PC-3 (cell line): ENCODE measurements around the gene FOXP1. TPM values are rescaled to one million over a fixed set of nuclear protein-coding genes. Genes with fewer than 3 reads are reported as not detected.

ENCODE experiments used
- ATAC-seq: fragments of 200-7000 bp; cut with Tn5 transposase; 2 replicates; pipeline ENCODE4 v1.9.1; 2020; ENCODE audit warnings: mild to moderate bottlenecking, moderate library complexity
- BruUV-seq: library from RNA; stranded (reverse); fragments of 400-500 nt; replicated peaks from 2 replicates; lab custom pipeline; 2021; lab: Mats Ljungman, UMichigan
- CTCF ChIA-PET: fragments of 300-600 bp; sonication (Branson Sonifier 250); formaldehyde crosslinking; loops from one replicate; lab custom pipeline; 2022; ENCODE audit warnings: antibody characterized with exemption; lab: Charles Lee
- POLR2A ChIA-PET: fragments of 300-600 bp; sonication (Branson Sonifier 250); formaldehyde crosslinking; loops from one replicate; lab custom pipeline; 2022; ENCODE audit warnings: antibody characterized with exemption; ENCODE audit not compliant: unreplicated experiment; lab: Charles Lee
- DNase-seq: peaks from one replicate; pipeline ENCODE4 v3.0.0-alpha.2; 2015
- H2AFZ ChIP-seq: fragments of 300-600 bp; sonication (generic); 2 replicates; pipeline ENCODE4 v1.6.0; 2016; ENCODE audit warnings: antibody characterized with exemption, low read length
- H3F3A ChIP-seq: fragments of 300-600 bp; sonication (generic); one replicate; pipeline ENCODE4 v1.6.0; 2017; ENCODE audit warnings: antibody characterized with exemption, low read length, control low read depth, mild to moderate bottlenecking; ENCODE audit not compliant: unreplicated experiment
- H3K27ac ChIP-seq: fragments of 300-600 bp; sonication (generic); 2 replicates; pipeline ENCODE4 v1.5.1; 2016; ENCODE audit warnings: mild to moderate bottlenecking, low read length
- H3K27me3 ChIP-seq: fragments of 300-600 bp; sonication (generic); 2 replicates; pipeline ENCODE4 v1.6.1; 2016; ENCODE audit warnings: low read length, mixed read lengths
- H3K36me3 ChIP-seq: fragments of 300-600 bp; sonication (generic); 2 replicates; pipeline ENCODE4 v1.6.1; 2016; ENCODE audit warnings: low read depth, mixed run types, low read length, mixed read lengths
- H3K4me1 ChIP-seq: fragments of 300-600 bp; sonication (generic); 2 replicates; pipeline ENCODE4 v1.5.1; 2016; ENCODE audit warnings: low read length; ENCODE audit not compliant: insufficient read depth
- H3K4me2 ChIP-seq: fragments of 300-600 bp; sonication (generic); 2 replicates; pipeline ENCODE4 v1.6.0; 2016; ENCODE audit warnings: low read length
- H3K4me3 ChIP-seq: fragments of 300-600 bp; sonication (generic); 2 replicates; pipeline ENCODE4 v1.5.1; 2016; ENCODE audit warnings: mild to moderate bottlenecking, low read length, mixed read lengths
- H3K79me2 ChIP-seq: fragments of 300-600 bp; sonication (generic); 2 replicates; pipeline ENCODE4 v1.6.1; 2017; ENCODE audit warnings: low read length, mixed read lengths
- H3K9ac ChIP-seq: fragments of 300-600 bp; sonication (generic); 2 replicates; pipeline ENCODE4 v1.6.0; 2016; ENCODE audit warnings: mild to moderate bottlenecking, low read length
- H3K9me2 ChIP-seq: fragments of 300-600 bp; sonication (generic); replicated peaks from 2 replicates; pipeline ENCODE4 v1.6.1; 2016; ENCODE audit warnings: mixed run types, low read length, mixed read lengths
- H3K9me3 ChIP-seq: fragments of 300-600 bp; sonication (generic); 2 replicates; pipeline ENCODE4 v1.6.1; 2016; ENCODE audit warnings: low read length, mixed read lengths
- H4K20me1 ChIP-seq: fragments of 300-600 bp; sonication (generic); 2 replicates; pipeline ENCODE4 v1.6.1; 2016; ENCODE audit warnings: low read length, mixed read lengths
- EZH2 ChIP-seq: fragments of 300-600 bp; sonication (generic); IDR thresholded peaks from one replicate; pipeline ENCODE4 v1.6.1; 2017; ENCODE audit warnings: antibody characterized with exemption, mild to moderate bottlenecking, low read length; ENCODE audit not compliant: unreplicated experiment
- EZH2phosphoT487 ChIP-seq: fragments of 300-600 bp; sonication (generic); IDR thresholded peaks from 2 replicates; pipeline ENCODE4 v1.6.1; 2018; ENCODE audit warnings: mild to moderate bottlenecking, antibody characterized with exemption, low read length, borderline replicate concordance
- intact Hi-C: fragments of 100-400 bp; cut with micrococcal nuclease; formaldehyde crosslinking; loops from 2 replicates; pipeline ENCODE4 v1.9.0; 2023
- total RNA-seq: library from RNA; depleted of rRNA; stranded (reverse); fragments of >200 nt; gene quantifications from 2 replicates; pipeline ENCODE4 v1.2.3, GENCODE V29; 2014
- TF ChIP-seq, protein P1 (sequence below): fragments of 300-600 bp; sonication (generic); conservative IDR thresholded peaks from 2 replicates; pipeline ENCODE4 v1.5.1; 2017; ENCODE audit warnings: antibody characterized with exemption, low read depth, mild to moderate bottlenecking, low read length

FOXP1 gene
- total RNA-seq, 1 experiment from 2014 or later: 35.3 TPM

DNA sequence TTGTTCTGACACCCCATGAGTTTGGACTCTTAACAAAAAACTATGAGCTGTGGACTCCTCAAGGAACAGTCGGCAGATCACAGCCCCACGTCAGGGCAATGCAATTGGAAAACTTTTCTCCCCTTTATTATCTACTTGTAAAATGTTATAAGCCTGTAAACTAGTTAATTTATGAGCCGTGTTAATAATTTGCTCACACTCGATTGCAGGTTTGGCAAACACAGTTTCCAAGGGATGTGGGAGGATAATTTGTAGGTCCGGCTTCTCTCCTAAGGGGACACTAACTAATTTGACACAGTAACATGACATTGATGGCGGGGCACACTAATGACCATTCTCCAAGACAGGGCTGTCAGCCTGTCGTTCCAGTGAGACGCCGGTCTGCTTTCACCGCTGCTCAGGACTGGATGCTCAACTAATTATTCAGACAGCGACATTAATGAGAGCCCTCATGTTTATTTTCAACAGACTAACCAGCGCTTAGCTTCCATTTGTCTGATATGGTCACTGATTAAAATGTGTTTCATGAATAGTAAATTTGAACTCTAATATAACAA lies 222.1 kb downstream of the FOXP1 start:
- H3K27me3 ChIP-seq: no peaks in the 10 kb centered on the region
- no peak overlapping the region for H2AFZ ChIP-seq
- H3K9me2 ChIP-seq: no peaks in the 10 kb centered on the region
- no peak overlapping the region for H3K27ac ChIP-seq
- H3K4me1 ChIP-seq: no peaks in the 10 kb centered on the region
- ATAC-seq: no peak
- no TSS peak for BruUV-seq
- no peak overlapping the region for H3K4me3 ChIP-seq
- H3K9me3 ChIP-seq: no peaks in the 10 kb centered on the region
- no peak overlapping the region for H3K4me2 ChIP-seq
- no peaks in the 10 kb centered on the region for H3K36me3 ChIP-seq
- ChIA-PET POLR2A (no interaction called here), CTCF (no interaction called here)
- intact Hi-C loops: no loop called here
- no peak overlapping the region for H3K9ac ChIP-seq
- TF ChIP-seq, protein P1, sequence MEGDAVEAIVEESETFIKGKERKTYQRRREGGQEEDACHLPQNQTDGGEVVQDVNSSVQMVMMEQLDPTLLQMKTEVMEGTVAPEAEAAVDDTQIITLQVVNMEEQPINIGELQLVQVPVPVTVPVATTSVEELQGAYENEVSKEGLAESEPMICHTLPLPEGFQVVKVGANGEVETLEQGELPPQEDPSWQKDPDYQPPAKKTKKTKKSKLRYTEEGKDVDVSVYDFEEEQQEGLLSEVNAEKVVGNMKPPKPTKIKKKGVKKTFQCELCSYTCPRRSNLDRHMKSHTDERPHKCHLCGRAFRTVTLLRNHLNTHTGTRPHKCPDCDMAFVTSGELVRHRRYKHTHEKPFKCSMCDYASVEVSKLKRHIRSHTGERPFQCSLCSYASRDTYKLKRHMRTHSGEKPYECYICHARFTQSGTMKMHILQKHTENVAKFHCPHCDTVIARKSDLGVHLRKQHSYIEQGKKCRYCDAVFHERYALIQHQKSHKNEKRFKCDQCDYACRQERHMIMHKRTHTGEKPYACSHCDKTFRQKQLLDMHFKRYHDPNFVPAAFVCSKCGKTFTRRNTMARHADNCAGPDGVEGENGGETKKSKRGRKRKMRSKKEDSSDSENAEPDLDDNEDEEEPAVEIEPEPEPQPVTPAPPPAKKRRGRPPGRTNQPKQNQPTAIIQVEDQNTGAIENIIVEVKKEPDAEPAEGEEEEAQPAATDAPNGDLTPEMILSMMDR: no peak
- TF ChIP-seq EZH2phosphoT487 (no peak), EZH2 (no peak)
- H4K20me1 ChIP-seq: no peaks in the 10 kb centered on the region
- DNase-seq: no peak
- no peaks in the 10 kb centered on the region for H3F3A ChIP-seq
- no peaks in the 10 kb centered on the region for H3K79me2 ChIP-seq

- intact Hi-C loops: no loop called here
- no peaks in the 10 kb centered on the region for H3K9me3 ChIP-seq
- H3K79me2 ChIP-seq: no peaks in the 10 kb centered on the region
- H3K4me1 ChIP-seq: no peaks in the 10 kb centered on the region
- no peaks in the 10 kb centered on the region for H3F3A ChIP-seq
- ATAC-seq (no peak), DNase-seq (no peak)
- H3K9me2 ChIP-seq: no peaks in the 10 kb centered on the region
- H4K20me1 ChIP-seq: no peaks in the 10 kb centered on the region
- ChIA-PET CTCF (no interaction called here), POLR2A (no interaction called here)
- no peak overlapping the region for H3K4me2 ChIP-seq
- no peak overlapping the region for H3K9ac ChIP-seq
- TF ChIP-seq EZH2 (no peak), EZH2phosphoT487 (no peak)
- TF ChIP-seq, protein P1: no peak
- no peak overlapping the region for H2AFZ ChIP-seq
- no peak overlapping the region for H3K27ac ChIP-seq
- no peaks in the 10 kb centered on the region for H3K36me3 ChIP-seq
- no peaks in the 10 kb centered on the region for H3K27me3 ChIP-seq
- no TSS peak for BruUV-seq
- H3K4me3 ChIP-seq: no peak overlapping the region
These were observed 222.8 kb downstream of the FOXP1 start for GRCh38 chr3:71360764-71361163.

- no peak for TF ChIP-seq EZH2
- TF ChIP-seq, protein P1: no peak
- no peak for TF ChIP-seq EZH2phosphoT487
- no peaks in the 10 kb centered on the region for H4K20me1 ChIP-seq
- no peaks in the 10 kb centered on the region for H3F3A ChIP-seq
- H3K9ac ChIP-seq: no peak overlapping the region
- no peak overlapping the region for H3K4me3 ChIP-seq
- H3K4me2 ChIP-seq: no peak overlapping the region
- H3K27ac ChIP-seq: no peak overlapping the region
- no peaks in the 10 kb centered on the region for H3K27me3 ChIP-seq
- H3K9me3 ChIP-seq: no peaks in the 10 kb centered on the region
- BruUV-seq: no TSS peak
- CTCF ChIA-PET: no interaction called here
- intact Hi-C loops: no loop called here
- no peaks in the 10 kb centered on the region for H3K36me3 ChIP-seq
- POLR2A ChIA-PET: no interaction called here
- H2AFZ ChIP-seq: no peak overlapping the region
- H3K9me2 ChIP-seq: no peaks in the 10 kb centered on the region
- no peak for ATAC-seq
- H3K79me2 ChIP-seq: no peaks in the 10 kb centered on the region
- no peaks in the 10 kb centered on the region for H3K4me1 ChIP-seq
- DNase-seq: no peak
These were observed 223.3 kb downstream of the FOXP1 start for GRCh38 chr3:71360180-71360579.
